CD14-positive monocyte (primary cell): ENCODE measurements around the gene KRTAP10-5. TPM values are rescaled to one million over a fixed set of nuclear protein-coding genes. Genes with fewer than 3 reads are reported as not detected.
"Not testable (repeated sequence)": the region's sequence is repeated elsewhere in the genome, so short reads cannot be mapped to it uniquely, and the experiment has no call there.

Experiments
- DNase-seq, 3 donors: peaks; one replicate each; pipeline ENCODE4 v3.0.0-alpha.2; 2011 to 2022
- H2AFZ ChIP-seq: 2 replicates; pipeline ENCODE4 v1.6.0; 2012; ENCODE audit warnings: mild to moderate bottlenecking, low read depth, low read length, inconsistent platforms; ENCODE audit not compliant: insufficient read depth, poor library complexity, severe bottlenecking
- H3K27ac ChIP-seq, 2 donors: 1 replicate in 1 of 2; 2 replicates in 1 of 2; pipeline ENCODE4 v1.5.1; 2012 to 2013; ENCODE audit warnings: low read length in 2 of 2, control low read depth in 1 of 2, inconsistent platforms in 1 of 2, low read depth in 1 of 2, mild to moderate bottlenecking in 1 of 2
- H3K27me3 ChIP-seq, 2 donors: one replicate each; pipeline versions ENCODE4 v1.6.0 to v1.6.1; 2011 to 2013; ENCODE audit warnings: low read length in 2 of 2; ENCODE audit not compliant: control insufficient read depth in 2 of 2, insufficient read depth in 2 of 2
- H3K36me3 ChIP-seq, 2 donors: replicated peaks in 1 of 2; 1 replicate in 1 of 2; 2 replicates in 1 of 2; pipeline versions ENCODE4 v1.5.1 to v1.6.1; 2012 to 2013; ENCODE audit warnings: low read length in 2 of 2, control low read depth in 1 of 2, inconsistent platforms in 1 of 2, mild to moderate bottlenecking in 1 of 2; ENCODE audit not compliant: insufficient read depth in 2 of 2, control insufficient read depth in 1 of 2
- H3K4me1 ChIP-seq, 2 donors: 1 replicate in 1 of 2; 2 replicates in 1 of 2; pipeline versions ENCODE4 v1.5.1 to v1.6.1; 2012 to 2013; ENCODE audit warnings: low read length in 2 of 2, control low read depth in 1 of 2, inconsistent platforms in 1 of 2, mild to moderate bottlenecking in 1 of 2, moderate library complexity in 1 of 2; ENCODE audit not compliant: insufficient read depth in 2 of 2, control insufficient read depth in 1 of 2
- H3K4me2 ChIP-seq: replicated peaks from 2 replicates; pipeline ENCODE3; 2012; ENCODE audit warnings: low read length, moderate library complexity, mild to moderate bottlenecking; ENCODE audit not compliant: poor library complexity, severe bottlenecking; ENCODE audit errors: extremely low read depth
- H3K4me3 ChIP-seq, 3 experiments: fragments of 200-600 bp in 1 of 3; sonication (generic) in 1 of 3; replicated peaks in 1 of 3; 1 replicate in 2 of 3; 2 replicates in 1 of 3; pipeline ENCODE4 v1.5.1; 2011 to 2013; ENCODE audit warnings: low read length in 3 of 3, mild to moderate bottlenecking in 3 of 3, control low read depth in 2 of 3, low read depth in 2 of 3, inconsistent platforms in 1 of 3, moderate library complexity in 1 of 3
- H3K79me2 ChIP-seq: 2 replicates; pipeline ENCODE4 v1.6.0; 2012; ENCODE audit warnings: mild to moderate bottlenecking, control low read depth, inconsistent platforms, low read length, moderate library complexity; ENCODE audit not compliant: insufficient read depth
- H3K9ac ChIP-seq: 2 replicates; pipeline ENCODE4 v1.6.0; 2017; ENCODE audit warnings: low read length, mild to moderate bottlenecking; ENCODE audit not compliant: insufficient read depth, poor library complexity, severe bottlenecking
- H3K9me3 ChIP-seq, 2 donors: replicated peaks in 1 of 2; 1 replicate in 1 of 2; 2 replicates in 1 of 2; pipeline versions ENCODE4 v1.5.1 to v1.6.1; 2012 to 2013; ENCODE audit warnings: low read length in 2 of 2, control low read depth in 1 of 2; ENCODE audit not compliant: control insufficient read depth in 1 of 2, insufficient read depth in 1 of 2
- H4K20me1 ChIP-seq: 2 replicates; pipeline ENCODE4 v1.6.0; 2012; ENCODE audit warnings: mild to moderate bottlenecking, low read length, control low read depth, moderate library complexity; ENCODE audit not compliant: insufficient read depth
- H3K27ac Mint-ChIP-seq, 7 donors: one replicate each; pipeline ENCODE4 v1.8.0; 2020; ENCODE audit warnings: mild to moderate bottlenecking in 7 of 7, mixed read lengths in 7 of 7, moderate library complexity in 6 of 7, inconsistent platforms in 2 of 7
- H3K27me3 Mint-ChIP-seq, 3 donors: one replicate each; pipeline ENCODE4 v1.8.0; 2021 to 2022; ENCODE audit warnings: low read depth in 3 of 3, mild to moderate bottlenecking in 3 of 3, mixed read lengths in 3 of 3, moderate library complexity in 3 of 3, inconsistent platforms in 1 of 3
- H3K36me3 Mint-ChIP-seq, 2 donors: one replicate each; pipeline ENCODE4 v1.8.0; 2020; ENCODE audit warnings: mixed read lengths in 2 of 2, inconsistent platforms in 1 of 2, mild to moderate bottlenecking in 1 of 2
- H3K4me1 Mint-ChIP-seq: one replicate; pipeline ENCODE4 v1.8.0; 2020; ENCODE audit warnings: mild to moderate bottlenecking, mixed read lengths
- H3K4me3 Mint-ChIP-seq, 2 donors: one replicate each; pipeline ENCODE4 v1.8.0; 2020; ENCODE audit warnings: mild to moderate bottlenecking in 2 of 2, mixed read lengths in 2 of 2, moderate library complexity in 1 of 2
- H3K9me3 Mint-ChIP-seq, 7 donors: one replicate each; pipeline ENCODE4 v1.8.0; 2020 to 2022; ENCODE audit warnings: mixed read lengths in 7 of 7, mild to moderate bottlenecking in 6 of 7, moderate library complexity in 6 of 7, inconsistent platforms in 2 of 7
- CTCF ChIP-seq: fragments of 200-600 bp; IDR thresholded peaks from one replicate; pipeline ENCODE4 v1.8.0; 2022; ENCODE audit warnings: antibody characterized with exemption, mild to moderate bottlenecking
- WGBS: methylation state at CpG from one replicate; pipeline ENCODE4 v1.1.5; 2013; ENCODE audit warnings: missing lambda C conversion rate; ENCODE audit not compliant: insufficient coverage; 5-methylcytosine and 5-hydroxymethylcytosine counted together
- intact Hi-C, 2 donors: fragments of 100-400 bp; cut with micrococcal nuclease; formaldehyde crosslinking; loops; one replicate each; pipeline versions ENCODE4 v1.15.0 to v1.15.1; 2023
- polyA plus RNA-seq, 3 donors: library from polyadenylated mRNA; depleted of rRNA in 1 of 3; unstranded in 2 of 3; stranded (reverse) in 1 of 3; fragments of 300-500 nt in 2 of 3; fragments of >200 nt in 1 of 3; fragmentation: Illumina TruSeq in 2 of 3; gene quantifications; 1 replicate in 2 of 3; 2 replicates in 1 of 3; pipeline ENCODE4 v1.2.3, GENCODE V29; 2012 to 2021

Gene KRTAP10-5
- polyA plus RNA-seq, 3 donors: not detected

- Mint-ChIP-seq H3K9me3 (peaks cover 3 to 14% (median 9%) of the 10 kb centered on the region in 7 donors), H3K27ac (no peak overlapping the region), H3K27me3 (peaks cover 4 to 8% (median 7%) of the 10 kb centered on the region in 3 donors), H3K36me3 (no peaks in the 10 kb centered on the region), H3K4me1 (no peaks in the 10 kb centered on the region), H3K4me3 (no peak overlapping the region)
- Histone ChIP-seq H3K79me2 (no peaks in the 10 kb centered on the region), H3K27me3 (no peaks in the 10 kb centered on the region), H3K9me3 (peaks cover 0 to 3% of the 10 kb centered on the region in 2 donors), H2AFZ (no peak overlapping the region), H3K36me3 (no peaks in the 10 kb centered on the region), H3K4me2 (no peak overlapping the region), H3K9ac (no peak overlapping the region), H4K20me1 (no peaks in the 10 kb centered on the region), H3K27ac (no peak overlapping the region), H3K4me3 (no peak overlapping the region), H3K4me1 (no peaks in the 10 kb centered on the region)
- no peak for TF ChIP-seq CTCF
- intact Hi-C loops: no loop called here
- WGBS: 86% methylated on average over 20 of the region's 21 CpGs
- DNase-seq: no peak
Observed at GRCh38 chr21:44602463-44602850, 22.1 kb upstream of the KRTAP10-5 start.

GRCh38 chr21:44601596-44602462, 21.4 kb upstream of the KRTAP10-5 start:
- intact Hi-C loops: no loop called here
- H3K9ac ChIP-seq: no peak overlapping the region
- TF ChIP-seq CTCF: no peak
- H3K4me2 ChIP-seq: no peak overlapping the region
- Mint-ChIP-seq H3K4me1 (no peaks in the 10 kb centered on the region), H3K36me3 (no peaks in the 10 kb centered on the region), H3K27me3 (peaks cover 4 to 8% (median 8%) of the 10 kb centered on the region in 3 donors), H3K9me3 (peaks cover 3 to 14% (median 9%) of the 10 kb centered on the region in 7 donors), H3K4me3 (no peak overlapping the region), H3K27ac (no peak overlapping the region)
- no peaks in the 10 kb centered on the region for H3K4me1 ChIP-seq
- no peak for DNase-seq
- H3K27ac ChIP-seq: no peak overlapping the region
- no peaks in the 10 kb centered on the region for H3K79me2 ChIP-seq
- no peaks in the 10 kb centered on the region for H3K27me3 ChIP-seq
- no peaks in the 10 kb centered on the region for H3K36me3 ChIP-seq
- no peak overlapping the region for H2AFZ ChIP-seq
- 92% methylated on average over 15 of the region's 23 CpGs for WGBS
- no peaks in the 10 kb centered on the region for H4K20me1 ChIP-seq
- no peak overlapping the region for H3K4me3 ChIP-seq
- H3K9me3 ChIP-seq: peaks cover 0 to 3% of the 10 kb centered on the region in 2 donors

GRCh38 chr21:44601091-44601490, 20.7 kb upstream of the KRTAP10-5 start:
- H3K79me2 ChIP-seq, H3K4me3 ChIP-seq, intact Hi-C loops, H3K27me3 Mint-ChIP-seq, H3K4me2 ChIP-seq, H3K9ac ChIP-seq, H3K27ac Mint-ChIP-seq, H3K27me3 ChIP-seq, H3K36me3 ChIP-seq, H3K36me3 Mint-ChIP-seq, DNase-seq, H3K9me3 ChIP-seq, H3K4me3 Mint-ChIP-seq, H3K27ac ChIP-seq, H3K4me1 ChIP-seq, H2AFZ ChIP-seq, H4K20me1 ChIP-seq, H3K4me1 Mint-ChIP-seq: not testable (repeated sequence)
- H3K9me3 Mint-ChIP-seq: peaks cover 0 to 12% (median 9%) of the 10 kb centered on the region in 7 donors
- WGBS: 77% methylated on average over 10 of the region's 10 CpGs
